ENCODE data around the gene EMB.
"Not testable (repeated sequence)": the region's sequence is repeated elsewhere in the genome, so short reads cannot be mapped to it uniquely, and the experiment has no call there.

EMB gene

GRCh38 chr5:50421184-50421950 is 19.7 kb downstream of the EMB start:
- DNase-seq = not testable (repeated sequence)

GRCh38 chr5:50420343-50420935 is 20.6 kb downstream of the EMB start:
- DNase-seq = no peak

- DNase-seq = not testable (repeated sequence)
Observed at GRCh38 chr5:50419656-50420055, 21.4 kb downstream of the EMB start.

GRCh38 chr5:50416637-50417036 is 24.5 kb downstream of the EMB start:
- not testable (repeated sequence) for DNase-seq

- peak; percentile 50 for DNase-seq
Observed at GRCh38 chr5:50415912-50416311, 25.2 kb downstream of the EMB start.

GRCh38 chr5:50410932-50411331 is 30.2 kb downstream of the EMB start:
- DNase-seq = not testable (repeated sequence)

GRCh38 chr5:50406877-50407276 is 34.2 kb downstream of the EMB start:
- no peak for DNase-seq

GRCh38 chr5:50401336-50401735 is 39.8 kb downstream of the EMB start:
- no peak for DNase-seq

GRCh38 chr5:50393925-50394609 is 47.0 kb downstream of the EMB start:
- not testable (repeated sequence) for DNase-seq

- not testable (repeated sequence) for DNase-seq
Observed at GRCh38 chr5:50392289-50392688, 48.8 kb downstream of the EMB start.

GRCh38 chr5:50384381-50384780 is 56.7 kb downstream of the EMB start:
- DNase-seq = not testable (repeated sequence)

GRCh38 chr5:50376696-50377095 is 64.4 kb downstream of the EMB start:
- DNase-seq = not testable (repeated sequence)

- DNase-seq = not testable (repeated sequence)
Observed at GRCh38 chr5:50369287-50370033, 71.6 kb downstream of the EMB start.

GRCh38 chr5:50365426-50366251 is 75.4 kb downstream of the EMB start:
- no peak for DNase-seq

- DNase-seq = not testable (repeated sequence)
Observed at GRCh38 chr5:50364535-50365309, 76.4 kb downstream of the EMB start.

- DNase-seq = no peak
Observed at GRCh38 chr5:50359187-50359586, 81.9 kb downstream of the EMB start.

- no peak for DNase-seq
Observed at GRCh38 chr5:50352382-50352781, 88.7 kb downstream of the EMB start.

All from activated CD4-positive, alpha-beta T cell treated with anti-CD3 and anti-CD28 coated beads, Interleukin-10, Interleukin-2, amounts not matched to agents 100 ng/mL and 50 ng/mL, durations not matched to agents 16 hours and 8 hours (primary cell).